Activated naive CD4-positive, alpha-beta T cell treated with anti-CD3 and anti-CD28 coated beads, Interleukin-2, amount 10 ng/mL, durations not matched to agents 7 days and 5 days (primary cell): ENCODE results near the gene GALNTL6.

ENCODE experiments used
- CTCF ChIA-PET: fragments of 350-600 bp; sonication (Branson Sonifier 250); formaldehyde crosslinking; loops from one replicate; lab custom pipeline; 2021; ENCODE audit warnings: antibody characterized with exemption; lab: Charles Lee
- DNase-seq: peaks from one replicate; pipeline ENCODE4 v3.0.0-alpha.2; 2020
- H3K27ac Mint-ChIP-seq: one replicate; pipeline ENCODE4 v1.8.0; 2021; ENCODE audit warnings: mild to moderate bottlenecking, moderate library complexity, mixed read lengths
- H3K27me3 Mint-ChIP-seq: one replicate; pipeline ENCODE4 v1.8.0; 2021; ENCODE audit warnings: mild to moderate bottlenecking, mixed read lengths
- H3K36me3 Mint-ChIP-seq: one replicate; pipeline ENCODE4 v1.8.0; 2021; ENCODE audit warnings: mixed read lengths
- H3K4me1 Mint-ChIP-seq: one replicate; pipeline ENCODE4 v1.8.0; 2021; ENCODE audit warnings: mixed read lengths
- H3K4me3 Mint-ChIP-seq: one replicate; pipeline ENCODE4 v1.8.0; 2021; ENCODE audit warnings: mild to moderate bottlenecking, moderate library complexity, mixed read lengths
- H3K9me3 Mint-ChIP-seq: one replicate; pipeline ENCODE4 v1.8.0; 2021; ENCODE audit warnings: mixed read lengths

The GALNTL6 gene

DNA sequence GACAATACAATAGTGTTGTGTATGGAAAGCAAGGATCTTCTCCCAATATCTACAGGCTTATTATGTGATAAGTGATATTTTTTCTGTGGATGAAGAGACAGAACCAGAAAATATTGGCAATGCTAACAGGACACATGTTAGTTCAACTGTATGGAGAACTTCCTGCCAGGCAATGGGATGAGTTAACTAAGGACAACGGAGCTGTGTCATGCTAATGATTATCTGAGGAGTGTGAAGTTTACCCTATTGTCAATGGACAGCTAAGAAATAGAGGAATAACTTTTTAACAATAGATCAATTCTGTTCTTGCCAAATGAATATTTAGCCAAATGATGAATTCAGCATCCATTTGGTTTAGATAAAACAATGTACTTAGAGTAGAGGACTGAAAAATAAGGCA lies 180.0 kb downstream of the GALNTL6 start:
- Mint-ChIP-seq H3K4me1 (no peaks in the 10 kb centered on the region), H3K27ac (no peak overlapping the region), H3K27me3 (no peaks in the 10 kb centered on the region), H3K9me3 (peaks cover under 1% of the 10 kb centered on the region), H3K4me3 (no peak overlapping the region), H3K36me3 (no peaks in the 10 kb centered on the region)
- CTCF ChIA-PET = no interaction called here
- DNase-seq = no peak

DNA sequence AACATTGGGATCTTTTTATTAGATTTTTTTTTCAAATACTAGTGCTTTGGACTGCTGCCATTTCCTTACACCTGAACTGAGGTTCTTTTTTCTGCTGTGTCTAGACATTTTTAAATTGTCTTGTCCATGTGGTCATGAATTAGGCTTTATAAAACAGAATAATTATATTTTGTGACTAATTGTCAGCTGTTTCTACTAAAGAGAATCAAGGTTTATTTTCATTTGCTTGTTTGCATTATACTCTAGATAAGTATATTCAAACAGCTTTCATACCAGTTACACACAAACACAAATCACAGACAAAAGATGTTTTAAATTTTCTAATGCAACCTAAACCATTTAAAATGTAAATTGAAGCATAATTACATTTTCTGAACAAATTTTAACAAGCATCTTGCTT lies 194.7 kb downstream of the GALNTL6 start:
- DNase-seq = no peak
- Mint-ChIP-seq H3K27me3 (no peaks in the 10 kb centered on the region), H3K4me1 (peaks cover 4% of the 10 kb centered on the region), H3K36me3 (no peaks in the 10 kb centered on the region), H3K9me3 (peaks cover 1% of the 10 kb centered on the region), H3K27ac (no peak overlapping the region), H3K4me3 (no peak overlapping the region)
- CTCF ChIA-PET = no interaction called here

DNA sequence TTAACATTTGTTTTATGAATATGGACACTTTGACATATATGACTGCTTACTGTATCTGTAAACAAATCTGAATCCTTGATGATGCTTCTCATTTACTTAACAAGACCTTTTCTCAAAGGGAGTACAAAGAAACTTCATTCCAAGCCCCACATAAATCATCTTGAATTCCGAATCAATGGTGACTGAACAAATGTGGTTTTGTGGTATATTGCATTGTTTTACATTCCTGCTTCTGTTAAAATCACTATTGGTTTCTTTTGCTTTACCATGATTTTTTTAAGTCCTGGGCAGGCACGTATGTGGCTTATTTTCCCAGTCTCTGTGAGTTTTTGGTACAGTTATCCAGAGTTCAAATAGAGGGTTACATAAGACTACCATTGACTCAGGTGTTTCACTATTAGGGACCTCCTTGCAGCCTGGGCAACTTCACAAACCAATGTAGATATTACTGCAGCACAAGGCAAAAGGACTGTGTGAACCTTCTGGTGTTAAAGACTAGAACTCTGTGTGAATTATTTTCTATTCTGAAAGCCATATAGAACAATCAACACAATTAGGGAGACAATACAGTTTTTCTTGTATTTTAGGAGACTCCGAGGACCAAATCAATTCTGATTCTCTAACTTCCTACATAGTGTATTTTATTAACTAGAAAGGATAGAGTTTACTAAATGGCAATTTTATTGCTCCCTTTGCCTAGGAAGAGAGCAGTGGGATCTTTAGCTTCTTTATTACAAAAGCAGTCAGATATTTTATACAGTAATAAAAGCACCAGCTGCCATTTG lies 196.4 kb downstream of the GALNTL6 start:
- Mint-ChIP-seq H3K27ac (no peak overlapping the region), H3K27me3 (no peaks in the 10 kb centered on the region), H3K9me3 (no peaks in the 10 kb centered on the region), H3K4me3 (no peak overlapping the region), H3K4me1 (peaks cover 4% of the 10 kb centered on the region), H3K36me3 (no peaks in the 10 kb centered on the region)
- DNase-seq = no peak
- CTCF ChIA-PET = no interaction called here

- peaks cover 2% of the 10 kb centered on the region for H3K9me3 Mint-ChIP-seq
- H3K4me3 Mint-ChIP-seq = no peak overlapping the region
- H3K4me1 Mint-ChIP-seq = peaks cover 4% of the 10 kb centered on the region
- CTCF ChIA-PET = no interaction called here
- H3K36me3 Mint-ChIP-seq = no peaks in the 10 kb centered on the region
- H3K27me3 Mint-ChIP-seq = no peaks in the 10 kb centered on the region
- no peak overlapping the region for H3K27ac Mint-ChIP-seq
- no peak for DNase-seq
Observed at GRCh38 chr4:172011196-172011595, 198.0 kb downstream of the GALNTL6 start.

DNA sequence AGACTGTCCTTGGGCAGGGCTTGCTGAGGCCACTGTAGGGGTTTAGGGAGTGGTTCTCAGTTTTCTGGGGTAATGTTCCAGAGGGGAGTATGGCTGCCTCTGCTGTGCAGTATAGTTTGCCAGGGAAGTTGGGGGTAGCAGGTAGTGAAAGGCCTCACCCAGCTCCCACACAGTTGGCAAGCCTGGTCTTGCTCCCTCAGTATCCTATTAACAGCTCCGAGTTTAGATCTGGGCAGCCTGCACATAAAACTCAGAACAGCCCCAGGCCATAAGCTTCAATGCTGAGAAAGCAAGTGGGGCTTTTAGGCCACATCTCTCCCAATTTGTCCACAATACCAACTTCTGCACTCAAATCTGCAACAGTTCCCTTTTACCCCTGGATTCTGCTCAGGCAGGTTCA lies 205.2 kb downstream of the GALNTL6 start:
- CTCF ChIA-PET = no interaction called here

DNA sequence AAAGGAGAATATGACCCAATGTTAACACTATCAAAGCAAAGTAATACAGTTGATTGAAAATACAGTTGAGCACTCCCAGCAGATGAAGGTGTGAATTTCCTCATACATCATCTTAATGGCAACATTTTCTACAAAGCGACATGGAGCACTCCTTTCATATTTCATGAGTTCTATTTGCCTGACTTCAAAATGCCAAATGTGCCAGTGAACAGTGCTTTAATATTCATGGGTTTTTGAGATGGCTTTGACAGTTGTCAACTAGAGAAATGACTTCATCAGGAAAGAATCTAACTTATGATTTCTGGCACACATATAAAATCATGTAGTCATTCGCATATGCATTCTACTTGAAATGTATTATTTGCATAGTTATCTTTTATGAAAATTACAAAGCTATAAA lies 222.4 kb downstream of the GALNTL6 start:
- DNase-seq = no peak
- no peak overlapping the region for H3K4me3 Mint-ChIP-seq
- no peaks in the 10 kb centered on the region for H3K36me3 Mint-ChIP-seq
- no peaks in the 10 kb centered on the region for H3K4me1 Mint-ChIP-seq
- H3K27me3 Mint-ChIP-seq = no peaks in the 10 kb centered on the region
- H3K27ac Mint-ChIP-seq = no peak overlapping the region
- no peaks in the 10 kb centered on the region for H3K9me3 Mint-ChIP-seq
- CTCF ChIA-PET = no interaction called here

More for the DNA sequence above, 205.2 kb downstream of the GALNTL6 start:
- peaks cover 2% of the 10 kb centered on the region for H3K9me3 Mint-ChIP-seq
- no peaks in the 10 kb centered on the region for H3K27me3 Mint-ChIP-seq
- H3K4me3 Mint-ChIP-seq = no peak overlapping the region
- DNase-seq = no peak
- no peaks in the 10 kb centered on the region for H3K4me1 Mint-ChIP-seq
- H3K27ac Mint-ChIP-seq = no peak overlapping the region
- H3K36me3 Mint-ChIP-seq = no peaks in the 10 kb centered on the region

DNA sequence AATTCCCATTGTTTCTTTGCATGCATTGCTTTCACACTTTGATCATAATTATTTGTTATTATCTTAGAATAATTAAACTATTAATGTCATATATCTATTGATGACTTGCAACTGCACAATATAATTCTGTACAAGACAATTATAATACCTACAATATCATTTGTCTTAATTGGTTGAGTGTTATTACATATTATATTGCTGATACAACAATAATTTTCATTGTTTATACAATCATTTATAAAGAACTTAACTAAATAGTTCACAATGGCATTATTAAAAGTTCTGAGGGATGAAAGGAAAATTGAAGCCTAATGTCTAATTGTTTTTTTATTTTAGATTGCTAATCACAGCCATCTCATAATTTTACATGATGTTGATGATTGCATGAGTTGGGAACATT lies 227.6 kb downstream of the GALNTL6 start:
- Mint-ChIP-seq H3K36me3 (no peaks in the 10 kb centered on the region), H3K4me1 (no peaks in the 10 kb centered on the region), H3K9me3 (no peaks in the 10 kb centered on the region), H3K4me3 (no peak overlapping the region), H3K27ac (no peak overlapping the region), H3K27me3 (no peaks in the 10 kb centered on the region)
- CTCF ChIA-PET = no interaction called here
- DNase-seq = no peak

DNA sequence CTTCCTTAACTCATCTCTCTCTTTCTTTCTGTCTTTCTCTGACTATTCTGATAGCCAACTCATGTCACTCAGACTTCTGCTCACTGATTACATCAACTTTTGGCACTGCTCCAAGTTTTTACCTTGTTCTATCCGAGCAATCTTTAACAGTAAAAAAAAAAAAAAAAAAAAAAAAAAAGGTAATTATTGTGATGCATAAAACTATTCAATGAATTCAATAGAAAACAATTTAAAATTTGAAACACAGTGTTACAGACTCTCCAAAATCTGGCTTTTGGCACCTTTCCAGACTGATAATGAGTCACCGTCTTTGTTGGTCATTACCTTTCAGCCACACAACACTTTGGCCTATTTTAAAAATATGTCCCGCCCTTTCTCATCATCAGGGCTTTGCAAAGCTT lies 229.5 kb downstream of the GALNTL6 start:
- Mint-ChIP-seq H3K4me3 (no peak overlapping the region), H3K27me3 (no peaks in the 10 kb centered on the region), H3K4me1 (no peaks in the 10 kb centered on the region), H3K36me3 (no peaks in the 10 kb centered on the region), H3K27ac (no peak overlapping the region), H3K9me3 (no peaks in the 10 kb centered on the region)
- no peak for DNase-seq
- CTCF ChIA-PET = interaction anchor here (1.0 kb wide), 1 partner anchor 8 kb away, joined by 4 read pairs; no protein-coding TSS in a partner anchor

- Mint-ChIP-seq H3K4me3 (no peak overlapping the region), H3K9me3 (peaks cover 4% of the 10 kb centered on the region), H3K4me1 (no peaks in the 10 kb centered on the region), H3K27me3 (no peaks in the 10 kb centered on the region), H3K36me3 (no peaks in the 10 kb centered on the region), H3K27ac (no peak overlapping the region)
- CTCF ChIA-PET = no interaction called here
- no peak for DNase-seq
Observed at GRCh38 chr4:172045981-172046380, 232.8 kb downstream of the GALNTL6 start.

- Mint-ChIP-seq H3K9me3 (peaks cover 4% of the 10 kb centered on the region), H3K4me1 (no peaks in the 10 kb centered on the region)
- CTCF ChIA-PET = no interaction called here
Observed at GRCh38 chr4:172048666-172049065, 235.5 kb downstream of the GALNTL6 start.

DNA sequence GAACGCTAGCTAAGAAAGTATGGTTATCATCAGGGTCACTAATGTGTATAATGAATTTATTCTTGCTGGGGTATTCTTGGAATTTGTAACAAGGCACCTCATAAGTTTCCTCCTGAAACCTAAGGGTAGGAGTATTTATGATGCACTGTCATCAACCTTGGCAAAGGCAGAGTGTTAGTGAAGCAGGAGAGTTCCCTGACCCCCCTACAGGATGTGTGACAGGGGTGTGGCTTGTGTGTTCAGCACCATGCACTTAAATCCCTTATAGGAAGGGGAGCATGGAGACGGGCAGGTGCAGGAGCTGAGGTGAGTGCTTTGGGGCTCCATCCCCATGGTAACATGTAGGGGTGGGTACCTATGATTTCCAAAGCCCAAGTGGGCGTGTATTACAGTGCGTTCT lies 237.7 kb downstream of the GALNTL6 start:
- H3K27ac Mint-ChIP-seq = no peak overlapping the region
- CTCF ChIA-PET = no interaction called here
- peaks cover 4% of the 10 kb centered on the region for H3K9me3 Mint-ChIP-seq
- H3K4me3 Mint-ChIP-seq = no peak overlapping the region
- no peaks in the 10 kb centered on the region for H3K4me1 Mint-ChIP-seq
- H3K27me3 Mint-ChIP-seq = no peaks in the 10 kb centered on the region
- no peaks in the 10 kb centered on the region for H3K36me3 Mint-ChIP-seq
- DNase-seq = no peak

More at GRCh38 chr4:172048666-172049065, 235.5 kb downstream of the GALNTL6 start:
- Mint-ChIP-seq H3K27ac (no peak overlapping the region), H3K4me3 (no peak overlapping the region), H3K27me3 (no peaks in the 10 kb centered on the region), H3K36me3 (no peaks in the 10 kb centered on the region)
- no peak for DNase-seq

DNA sequence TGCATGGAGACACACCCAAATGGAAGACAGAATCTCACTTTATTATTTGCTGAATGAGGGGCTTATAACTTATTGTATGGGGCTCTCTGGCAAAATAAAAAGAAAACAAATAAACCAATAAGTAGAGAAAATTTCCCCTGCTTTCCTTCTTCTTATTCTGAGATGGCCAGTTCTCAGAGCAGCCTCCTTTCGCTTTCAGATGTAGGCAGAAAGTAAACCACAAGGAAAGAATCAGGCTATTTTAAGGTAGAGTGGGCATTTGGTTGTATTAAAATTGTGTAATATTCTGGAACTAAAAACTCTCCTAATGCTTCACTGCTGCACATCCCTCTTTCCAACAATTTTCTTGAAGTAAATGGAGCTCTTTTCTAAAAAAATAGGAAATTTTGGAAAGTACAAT lies 241.8 kb downstream of the GALNTL6 start:
- Mint-ChIP-seq H3K9me3 (peaks cover 3% of the 10 kb centered on the region), H3K27me3 (no peaks in the 10 kb centered on the region), H3K4me1 (no peaks in the 10 kb centered on the region), H3K36me3 (no peaks in the 10 kb centered on the region), H3K4me3 (no peak overlapping the region), H3K27ac (no peak overlapping the region)
- CTCF ChIA-PET = no interaction called here
- DNase-seq = no peak

DNA sequence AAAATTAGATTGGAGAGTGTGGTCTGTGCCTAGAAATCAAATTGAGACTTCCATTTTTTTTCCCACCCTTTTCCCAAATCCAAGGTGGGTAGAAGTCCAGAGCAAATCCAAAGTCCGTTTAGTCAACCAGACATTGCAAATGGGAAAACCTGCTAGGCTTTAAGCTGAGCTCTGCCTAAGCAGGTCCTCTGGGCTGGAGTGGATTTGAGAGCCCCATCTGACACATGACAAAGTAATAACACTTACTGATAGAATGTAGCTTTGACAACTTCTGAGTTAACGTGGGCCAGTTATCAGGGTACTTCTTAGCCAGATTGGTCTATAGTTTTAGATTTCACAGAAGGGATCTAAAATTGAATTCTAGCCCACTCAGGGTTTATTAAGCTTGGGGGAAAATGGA lies 242.3 kb downstream of the GALNTL6 start:
- CTCF ChIA-PET = no interaction called here
- Mint-ChIP-seq H3K36me3 (no peaks in the 10 kb centered on the region), H3K9me3 (no peaks in the 10 kb centered on the region), H3K27ac (no peak overlapping the region), H3K4me1 (no peaks in the 10 kb centered on the region), H3K4me3 (no peak overlapping the region), H3K27me3 (no peaks in the 10 kb centered on the region)
- DNase-seq = no peak

DNA sequence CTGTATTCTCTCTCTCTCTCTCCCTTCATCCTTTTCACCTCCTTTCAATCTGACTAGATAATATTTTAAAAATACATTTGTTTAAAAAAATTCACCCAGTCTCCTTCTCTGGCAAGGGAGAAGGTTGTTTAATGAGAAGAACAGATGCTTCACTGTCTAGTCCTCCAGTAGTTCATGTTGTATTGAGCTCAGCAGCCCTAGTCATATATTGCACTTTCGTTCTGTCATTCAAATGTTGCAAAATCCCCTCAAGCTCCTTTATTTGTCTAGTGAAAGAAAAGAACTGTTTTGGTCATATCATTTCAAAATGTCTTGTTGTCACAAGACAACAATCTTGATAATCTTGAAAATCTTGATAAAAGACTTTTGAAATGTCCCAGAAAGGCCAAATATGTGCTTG lies 248.0 kb downstream of the GALNTL6 start:
- H3K36me3 Mint-ChIP-seq = no peaks in the 10 kb centered on the region
- H3K9me3 Mint-ChIP-seq = peaks cover 7% of the 10 kb centered on the region
- no peak for DNase-seq
- no peak overlapping the region for H3K4me3 Mint-ChIP-seq
- no peaks in the 10 kb centered on the region for H3K4me1 Mint-ChIP-seq
- CTCF ChIA-PET = no interaction called here
- no peak overlapping the region for H3K27ac Mint-ChIP-seq
- no peaks in the 10 kb centered on the region for H3K27me3 Mint-ChIP-seq

DNA sequence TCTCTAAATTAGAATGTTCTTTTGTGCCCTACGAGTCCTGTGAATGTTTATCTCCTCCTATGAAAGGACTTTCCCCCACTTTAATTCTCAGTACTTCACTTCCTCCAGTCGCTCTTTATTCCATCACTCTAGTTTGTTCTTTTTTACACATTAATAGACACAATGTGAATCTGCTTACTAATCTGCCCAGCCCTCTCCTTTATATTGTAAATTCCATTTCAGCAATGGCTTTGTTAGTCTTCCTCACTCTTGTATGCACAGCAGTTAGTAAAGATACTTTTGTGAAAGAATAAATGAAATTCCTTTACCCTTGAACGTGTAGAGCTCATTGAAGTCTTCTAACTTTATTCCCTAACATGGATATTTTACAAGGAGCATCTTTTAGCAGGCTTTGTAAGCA lies 255.3 kb downstream of the GALNTL6 start:
- Mint-ChIP-seq H3K27ac (no peak overlapping the region), H3K4me3 (no peak overlapping the region), H3K9me3 (peaks cover 9% of the 10 kb centered on the region), H3K36me3 (no peaks in the 10 kb centered on the region), H3K27me3 (no peaks in the 10 kb centered on the region), H3K4me1 (no peaks in the 10 kb centered on the region)
- CTCF ChIA-PET = no interaction called here
- DNase-seq = no peak
